NCI-H748 (cell line): ENCODE results near the gene GAS1.
A peak's percentile ranks its signal among the peaks of the same experiment; 100 is the strongest.

ENCODE experiments used
- DNase-seq: peaks from one replicate; lab custom pipeline; 2025; ENCODE audit not compliant: unreplicated experiment; lab: John Stamatoyannopoulos, UW

GAS1 gene

GRCh38 chr9:86965636-86966395, 18.5 kb upstream of the GAS1 start:
- DNase-seq: no peak

- no peak for DNase-seq
These were observed 15.4 kb upstream of the GAS1 start for GRCh38 chr9:86962692-86963091.

GRCh38 chr9:86960938-86961337, 13.6 kb upstream of the GAS1 start:
- DNase-seq: no peak

GRCh38 chr9:86958203-86958602, 10.9 kb upstream of the GAS1 start:
- DNase-seq: no peak

DNA sequence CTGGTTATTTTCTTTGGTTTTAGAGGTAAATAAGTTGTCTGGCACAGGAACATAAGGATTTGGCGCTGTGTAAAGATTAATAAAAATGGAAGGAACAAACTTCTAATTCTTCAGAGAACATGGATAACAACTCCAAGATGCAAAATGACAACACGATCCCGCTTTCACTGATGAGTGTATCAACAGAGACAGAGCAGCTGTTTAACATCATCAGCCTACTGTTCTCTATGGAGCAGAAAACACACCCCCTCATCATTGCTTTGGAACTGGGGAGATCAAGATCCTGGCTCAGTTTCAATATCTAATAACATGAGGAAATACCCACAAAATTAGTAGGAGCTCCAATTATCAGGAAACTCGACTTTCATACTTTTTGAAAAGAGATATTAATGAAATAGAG, 8.3 kb upstream of the GAS1 start:
- no peak for DNase-seq

- DNase-seq: no peak
These were observed 7.7 kb upstream of the GAS1 start for GRCh38 chr9:86955042-86955441.

DNA sequence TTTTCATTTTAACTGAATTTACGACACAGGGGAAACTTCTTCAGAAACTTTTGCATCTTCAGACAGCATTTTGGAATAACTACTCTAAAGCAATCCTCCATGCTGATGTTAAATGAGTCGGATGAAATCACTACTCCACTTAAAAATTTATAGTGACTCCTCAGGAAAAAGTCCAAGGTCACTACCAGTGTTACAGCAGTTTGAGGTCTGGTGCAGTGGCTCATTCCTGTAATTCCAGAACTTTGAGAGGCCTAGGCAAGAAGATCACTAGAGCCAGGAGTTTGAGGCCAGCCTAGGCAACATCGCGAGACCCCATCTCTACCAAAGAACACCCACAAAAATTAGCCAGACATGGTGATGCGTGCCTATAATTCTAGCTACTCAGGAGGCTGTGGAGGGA, 5.9 kb upstream of the GAS1 start:
- no peak for DNase-seq

DNA sequence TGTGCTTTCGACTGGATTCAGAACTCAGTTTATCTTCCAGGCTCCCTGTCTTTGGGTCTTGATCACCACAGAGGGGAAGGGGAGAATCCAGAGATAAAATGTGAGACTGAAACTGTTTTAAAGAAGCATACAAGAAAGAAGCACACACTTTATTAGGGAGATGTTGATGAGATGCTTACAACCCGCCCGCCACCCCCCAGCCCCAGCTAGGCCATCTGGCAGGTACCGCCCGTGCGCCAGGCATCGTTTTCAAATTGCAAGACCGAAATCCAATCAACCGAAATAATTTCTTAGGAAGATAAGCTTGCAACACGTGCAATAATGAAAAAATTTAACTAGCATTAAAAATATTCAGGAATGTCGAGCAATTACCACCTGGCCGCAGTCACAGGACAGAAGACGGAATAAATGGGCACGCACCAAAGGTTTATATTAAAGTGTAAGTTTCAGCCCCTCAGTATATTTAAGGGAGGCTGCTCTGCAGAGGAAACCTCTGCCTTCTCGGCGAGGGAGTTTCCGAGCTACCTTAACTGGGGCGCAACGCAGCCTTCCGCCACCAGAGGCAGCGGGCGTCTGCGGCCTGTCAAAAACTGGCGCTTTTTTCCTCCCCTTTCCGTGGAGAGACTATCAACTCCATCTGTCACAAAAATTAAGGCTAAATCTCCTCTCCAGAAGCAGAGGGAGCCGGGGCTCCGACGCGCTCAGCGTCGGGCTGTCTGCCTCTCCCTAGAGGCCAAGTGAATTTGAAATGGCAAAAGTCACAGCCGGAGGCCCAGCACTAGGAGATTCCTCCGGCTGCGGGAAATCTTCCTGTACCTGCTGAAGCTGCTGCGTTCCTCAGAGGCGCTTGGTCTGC, 996 bp upstream of the GAS1 start:
- DNase-seq: peak; percentile 76

GRCh38 chr9:86946201-86947145, 833 bp downstream of the GAS1 start:
- peak; percentile 75 for DNase-seq

DNA sequence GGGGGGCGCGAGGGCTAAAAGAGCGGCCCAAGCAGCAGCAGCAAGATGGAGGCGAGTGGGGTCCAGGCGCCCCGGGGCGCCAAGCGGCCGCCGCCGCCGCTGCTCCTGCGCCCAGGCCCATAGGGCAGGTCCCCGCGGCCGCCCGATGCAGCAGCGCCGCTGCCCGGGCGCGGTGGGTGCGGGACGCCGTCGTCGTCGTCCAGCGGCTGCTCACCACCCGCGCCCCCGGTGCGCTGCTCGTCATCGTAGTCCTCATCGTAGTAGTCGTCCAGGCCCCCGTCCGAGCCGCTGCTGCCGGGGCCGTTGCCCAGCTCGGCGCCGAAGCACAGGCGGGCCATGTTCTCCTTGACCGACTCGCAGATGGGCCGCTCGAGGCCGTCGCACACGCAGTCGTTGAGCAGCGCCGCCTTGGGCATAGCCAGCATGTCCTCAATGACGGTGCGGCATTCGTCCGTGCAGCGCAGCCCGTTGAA, 1.5 kb downstream of the GAS1 start:
- no peak for DNase-seq

DNA sequence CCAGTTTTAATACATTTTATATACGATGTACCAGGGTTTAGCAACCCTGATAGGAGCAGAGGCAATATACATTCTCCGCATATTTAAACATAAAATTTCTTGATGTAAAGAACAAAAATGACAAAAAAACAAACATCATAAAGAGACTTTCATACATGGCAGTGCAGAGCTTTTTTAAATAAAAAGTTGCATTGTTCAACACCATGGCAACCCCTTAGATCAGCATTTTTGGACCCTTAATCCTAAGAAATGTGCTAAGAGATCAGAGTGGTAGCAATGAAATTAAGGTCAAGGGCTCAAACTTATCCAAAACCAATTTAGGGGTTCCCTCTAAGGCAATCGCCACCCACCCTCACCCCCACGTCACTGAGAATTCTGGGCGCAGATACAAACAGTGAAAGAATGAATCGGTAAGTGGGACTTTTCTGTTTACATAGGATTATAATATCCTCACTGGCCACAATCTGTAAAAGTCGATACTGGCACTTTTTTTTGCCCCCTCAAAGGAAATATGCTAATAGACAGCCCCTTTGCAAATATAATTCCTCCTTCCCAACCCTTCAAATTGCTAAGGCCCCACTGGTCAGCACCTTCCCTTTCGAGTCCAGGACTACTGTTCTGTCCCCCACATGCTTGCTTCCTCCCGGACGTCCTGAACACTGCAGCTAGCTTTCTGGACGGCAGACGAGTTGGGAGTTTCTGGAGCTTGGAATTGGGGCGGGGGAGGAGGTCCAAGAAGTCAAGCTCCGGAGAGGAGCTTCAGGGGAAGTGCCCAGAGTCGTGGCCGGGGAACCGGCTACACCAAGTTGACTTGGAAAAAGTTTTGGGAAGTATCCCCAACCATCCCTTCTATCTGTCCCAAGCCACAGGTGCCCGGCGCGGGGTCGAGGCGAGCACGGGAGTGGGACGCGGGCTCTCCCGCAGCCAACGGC, 2.2 kb downstream of the GAS1 start:
- no peak for DNase-seq

- peak; percentile 76 for DNase-seq
These were observed 3.8 kb downstream of the GAS1 start for GRCh38 chr9:86943201-86944113.

GRCh38 chr9:86942281-86943200, 4.8 kb downstream of the GAS1 start:
- DNase-seq: no peak

- DNase-seq: peak; percentile 46
These were observed 6.1 kb downstream of the GAS1 start for GRCh38 chr9:86941197-86941596.

GRCh38 chr9:86940774-86941173, 6.5 kb downstream of the GAS1 start:
- peak; percentile 88 for DNase-seq

DNA sequence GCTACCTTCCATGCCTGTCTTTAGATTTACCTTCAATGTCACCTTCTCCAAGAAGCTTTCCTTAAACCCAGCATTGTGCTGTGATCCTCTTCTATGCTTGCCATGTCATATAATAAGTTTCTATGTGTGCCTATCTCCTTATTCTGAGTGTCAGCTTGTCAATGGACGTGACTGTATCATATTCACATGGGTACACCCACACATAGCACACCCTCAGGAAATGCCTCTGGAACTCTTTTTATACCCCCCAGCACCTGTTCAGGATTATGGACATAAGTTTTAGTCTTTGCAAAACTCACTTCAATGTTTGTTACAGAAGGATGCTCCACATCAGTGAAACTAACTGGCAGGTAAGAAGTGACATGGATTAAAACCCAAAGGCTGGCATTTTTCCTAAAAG, 7.4 kb downstream of the GAS1 start:
- no peak for DNase-seq

- no peak for DNase-seq
These were observed 8.0 kb downstream of the GAS1 start for GRCh38 chr9:86939321-86939720.

- no peak for DNase-seq
These were observed 8.5 kb downstream of the GAS1 start for GRCh38 chr9:86938780-86939179.
